ENCODE data around the gene RLN3. TPM values are rescaled to one million over a fixed set of nuclear protein-coding genes. Genes with fewer than 3 reads are reported as not detected.

The RLN3 gene
- total RNA-seq, 2 experiments from 2014 or later: not detected

GRCh38 chr19:14053032-14053431, 25.1 kb downstream of the RLN3 start:
- ChIA-PET CTCF (interaction anchor here (0.5 to 3.1 kb wide), 6 partner anchors 18 to 517 kb away, joined by 3 to 15 read pairs (median 3); partner anchors contain the start of gene MISP3), POLR2A (no interaction called here)
- H3K27me3 Mint-ChIP-seq: peaks cover 11% of the 10 kb centered on the region
- no peak overlapping the region for H3K4me3 Mint-ChIP-seq
- DNase-seq: no peak
- H3K4me1 Mint-ChIP-seq: peaks cover 7% of the 10 kb centered on the region
- H3K9me3 Mint-ChIP-seq: no peaks in the 10 kb centered on the region
- H3K36me3 Mint-ChIP-seq (ENCODE audit: low read depth): peaks cover 47% of the 10 kb centered on the region
- H3K27ac Mint-ChIP-seq: no peak overlapping the region

GRCh38 chr19:14053500-14053899, 25.6 kb downstream of the RLN3 start:
- peaks cover 43% of the 10 kb centered on the region for H3K36me3 Mint-ChIP-seq (ENCODE audit: low read depth)
- no peak overlapping the region for H3K4me3 Mint-ChIP-seq
- H3K4me1 Mint-ChIP-seq: peaks cover 12% of the 10 kb centered on the region
- ChIA-PET CTCF (interaction anchor here (1.1 to 3.1 kb wide), 3 partner anchors 19 to 194 kb away, joined by 3 to 15 read pairs (median 3); partner anchors contain the start of gene MISP3), POLR2A (no interaction called here)
- H3K27me3 Mint-ChIP-seq: peaks cover 16% of the 10 kb centered on the region
- H3K9me3 Mint-ChIP-seq: no peaks in the 10 kb centered on the region
- no peak for DNase-seq
- H3K27ac Mint-ChIP-seq: no peak overlapping the region

GRCh38 chr19:14054099-14054498, 26.2 kb downstream of the RLN3 start:
- H3K4me1 Mint-ChIP-seq: peaks cover 17% of the 10 kb centered on the region
- DNase-seq: no peak
- H3K27me3 Mint-ChIP-seq: peaks cover 22% of the 10 kb centered on the region
- ChIA-PET POLR2A (no interaction called here), CTCF (no interaction called here)
- peaks cover 38% of the 10 kb centered on the region for H3K36me3 Mint-ChIP-seq (ENCODE audit: low read depth)
- no peak overlapping the region for H3K27ac Mint-ChIP-seq
- H3K9me3 Mint-ChIP-seq: no peaks in the 10 kb centered on the region
- no peak overlapping the region for H3K4me3 Mint-ChIP-seq

GRCh38 chr19:14054721-14055120, 26.8 kb downstream of the RLN3 start:
- Mint-ChIP-seq H3K27me3 (peaks cover 25% of the 10 kb centered on the region), H3K4me1 (peaks cover 17% of the 10 kb centered on the region), H3K36me3 (ENCODE audit: low read depth) (peaks cover 33% of the 10 kb centered on the region), H3K27ac (no peak overlapping the region), H3K4me3 (no peak overlapping the region), H3K9me3 (no peaks in the 10 kb centered on the region)
- ChIA-PET CTCF (interaction anchor here (0.6 kb wide), 1 partner anchor 23 kb away, joined by 3 read pairs; the partner anchor contains the start of gene IL27RA), POLR2A (no interaction called here)
- no peak for DNase-seq

- DNase-seq: no peak
- no peaks in the 10 kb centered on the region for H3K9me3 Mint-ChIP-seq
- CTCF ChIA-PET: interaction anchor here (0.9 to 1.0 kb wide), 2 partner anchors 9 to 175 kb away, joined by 3 to 5 read pairs; no protein-coding TSS in a partner anchor
- peaks cover 17% of the 10 kb centered on the region for H3K4me1 Mint-ChIP-seq
- peaks cover 27% of the 10 kb centered on the region for H3K36me3 Mint-ChIP-seq (ENCODE audit: low read depth)
- H3K4me3 Mint-ChIP-seq: no peak overlapping the region
- no peak overlapping the region for H3K27ac Mint-ChIP-seq
- H3K27me3 Mint-ChIP-seq: peaks cover 31% of the 10 kb centered on the region
- POLR2A ChIA-PET: no interaction called here
Observed at GRCh38 chr19:14055396-14055795, 27.4 kb downstream of the RLN3 start.

GRCh38 chr19:14056069-14056666, 28.2 kb downstream of the RLN3 start:
- peaks cover 21% of the 10 kb centered on the region for H3K36me3 Mint-ChIP-seq (ENCODE audit: low read depth)

GRCh38 chr19:14056741-14057356, 28.9 kb downstream of the RLN3 start:
- peak overlapping the region; percentile 39 for H3K4me3 Mint-ChIP-seq

More at GRCh38 chr19:14056069-14056666, 28.2 kb downstream of the RLN3 start:
- Mint-ChIP-seq H3K27ac (no peak overlapping the region), H3K27me3 (peaks cover 37% of the 10 kb centered on the region), H3K4me1 (peaks cover 17% of the 10 kb centered on the region), H3K4me3 (no peak overlapping the region), H3K9me3 (no peaks in the 10 kb centered on the region)
- ChIA-PET POLR2A (no interaction called here), CTCF (interaction anchor here (0.9 to 6.1 kb wide), 7 partner anchors 10 to 194 kb away, joined by 3 to 82 read pairs (median 4); partner anchors contain the start of gene MISP3)
- DNase-seq: no peak

GRCh38 chr19:14058182-14059092, 30.5 kb downstream of the RLN3 start:
- Mint-ChIP-seq H3K27me3 (peaks cover 41% of the 10 kb centered on the region), H3K9me3 (no peaks in the 10 kb centered on the region), H3K4me3 (no peak overlapping the region), H3K36me3 (ENCODE audit: low read depth) (peaks cover 4% of the 10 kb centered on the region), H3K4me1 (peaks cover 17% of the 10 kb centered on the region), H3K27ac (no peak overlapping the region)
- CTCF ChIA-PET: interaction anchor here (0.6 to 6.1 kb wide), 14 partner anchors 10 to 290 kb away, joined by 3 to 82 read pairs (median 4); partner anchors contain the start of genes DCAF15, IL27RA and MISP3
- POLR2A ChIA-PET: no interaction called here
- DNase-seq: no peak

More at GRCh38 chr19:14056741-14057356, 28.9 kb downstream of the RLN3 start:
- H3K4me1 Mint-ChIP-seq: peaks cover 17% of the 10 kb centered on the region
- peaks cover 39% of the 10 kb centered on the region for H3K27me3 Mint-ChIP-seq
- no peak overlapping the region for H3K27ac Mint-ChIP-seq
- H3K9me3 Mint-ChIP-seq: no peaks in the 10 kb centered on the region
- ChIA-PET POLR2A (interaction anchor here (0.6 kb wide), 1 partner anchor 61 kb away, joined by 3 read pairs; the partner anchor contains the start of gene PRKACA), CTCF (interaction anchor here (1.0 to 6.1 kb wide), 7 partner anchors 8 to 194 kb away, joined by 3 to 82 read pairs (median 4); partner anchors contain the start of gene MISP3)
- no peak for DNase-seq
- peaks cover 17% of the 10 kb centered on the region for H3K36me3 Mint-ChIP-seq (ENCODE audit: low read depth)

- CTCF ChIA-PET: interaction anchor here (0.6 to 6.1 kb wide), 14 partner anchors 11 to 289 kb away, joined by 3 to 82 read pairs (median 4); partner anchors contain the start of genes DCAF15, IL27RA and MISP3
- POLR2A ChIA-PET: no interaction called here
- peak; percentile 58 for DNase-seq
- Mint-ChIP-seq H3K27me3 (peaks cover 41% of the 10 kb centered on the region), H3K9me3 (no peaks in the 10 kb centered on the region), H3K36me3 (ENCODE audit: low read depth) (no peaks in the 10 kb centered on the region), H3K4me3 (no peak overlapping the region), H3K4me1 (peaks cover 17% of the 10 kb centered on the region), H3K27ac (no peak overlapping the region)
Observed at GRCh38 chr19:14059093-14059480, 31.1 kb downstream of the RLN3 start.

GRCh38 chr19:14059652-14060155, 31.8 kb downstream of the RLN3 start:
- CTCF ChIA-PET: interaction anchor here (0.9 to 6.1 kb wide), 13 partner anchors 11 to 289 kb away, joined by 3 to 82 read pairs (median 5); partner anchors contain the start of genes DCAF15, IL27RA and MISP3
- H3K36me3 Mint-ChIP-seq (ENCODE audit: low read depth): no peaks in the 10 kb centered on the region
- DNase-seq: no peak
- no peaks in the 10 kb centered on the region for H3K9me3 Mint-ChIP-seq
- peaks cover 17% of the 10 kb centered on the region for H3K4me1 Mint-ChIP-seq
- H3K27ac Mint-ChIP-seq: no peak overlapping the region
- no peak overlapping the region for H3K4me3 Mint-ChIP-seq
- POLR2A ChIA-PET: no interaction called here
- peaks cover 41% of the 10 kb centered on the region for H3K27me3 Mint-ChIP-seq

GRCh38 chr19:14061081-14061749, 33.3 kb downstream of the RLN3 start:
- no peak overlapping the region for H3K27ac Mint-ChIP-seq
- DNase-seq: no peak
- H3K4me3 Mint-ChIP-seq: no peak overlapping the region
- H3K4me1 Mint-ChIP-seq: peaks cover 17% of the 10 kb centered on the region
- H3K36me3 Mint-ChIP-seq (ENCODE audit: low read depth): no peaks in the 10 kb centered on the region
- ChIA-PET POLR2A (no interaction called here), CTCF (interaction anchor here (0.5 to 6.1 kb wide), 5 partner anchors 10 to 181 kb away, joined by 3 to 82 read pairs (median 13); partner anchors contain the start of genes ASF1B and MISP3)
- peaks cover 41% of the 10 kb centered on the region for H3K27me3 Mint-ChIP-seq
- H3K9me3 Mint-ChIP-seq: no peaks in the 10 kb centered on the region

All from activated CD4-positive, alpha-beta T cell treated with anti-CD3 and anti-CD28 coated beads, Interleukin-2, amount 10 ng/mL, durations not matched to agents 7 days and 5 days (primary cell).